H1 (cell line): Measurements from ENCODE around the gene POLR2H. TPM values are rescaled to one million over a fixed set of nuclear protein-coding genes. Genes with fewer than 3 reads are reported as not detected.

Source experiments
- CTCF ChIA-PET: fragments of 300-600 bp; sonication (Branson Sonifier 250); formaldehyde crosslinking; loops from one replicate; lab custom pipeline; 2021; ENCODE audit not compliant: partially characterized antibody; lab: Charles Lee
- POLR2A ChIA-PET: fragments of 300-600 bp; sonication (Branson Sonifier 250); formaldehyde crosslinking; loops from one replicate; lab custom pipeline; 2021; ENCODE audit warnings: inconsistent platforms; ENCODE audit not compliant: partially characterized antibody; lab: Charles Lee
- DNase-seq, 2 experiments: peaks; one replicate each; pipeline versions ENCODE4 v3.0.0 to v3.0.0-alpha.2; 2010 to 2022; ENCODE audit warnings: low spot score in 2 of 2, low read depth in 1 of 2, mixed read lengths in 1 of 2
- FAIRE-seq: peaks from 2 replicates; lab custom pipeline; 2011; peaks lifted over from hg19 to GRCh38; lab: Jason Lieb, UNC
- H2AFZ ChIP-seq: 2 replicates; pipeline ENCODE4 v1.8.1; 2012; ENCODE audit warnings: low read length, inconsistent platforms
- H2AK5ac ChIP-seq: 2 replicates; pipeline ENCODE4 v1.6.1; 2013; ENCODE audit warnings: low read depth, low read length
- H2BK120ac ChIP-seq: replicated peaks from 2 replicates; pipeline ENCODE3; 2013; ENCODE audit warnings: low read depth, low read length, inconsistent platforms
- H2BK12ac ChIP-seq: 2 replicates; pipeline ENCODE4 v1.6.1; 2013; ENCODE audit warnings: low read depth, low read length
- H2BK15ac ChIP-seq: 2 replicates; pipeline ENCODE4 v1.6.1; 2013; ENCODE audit warnings: low read length
- H2BK20ac ChIP-seq: 2 replicates; pipeline ENCODE4 v1.6.1; 2013; ENCODE audit warnings: low read length
- H2BK5ac ChIP-seq: 2 replicates; pipeline ENCODE4 v1.6.1; 2013; ENCODE audit warnings: low read depth, low read length
- H3K14ac ChIP-seq: 2 replicates; pipeline ENCODE4 v1.6.1; 2013; ENCODE audit warnings: inconsistent platforms; ENCODE audit not compliant: insufficient read length
- H3K18ac ChIP-seq: 2 replicates; pipeline ENCODE4 v1.6.1; 2013; ENCODE audit warnings: low read length; ENCODE audit errors: extremely low read depth
- H3K23ac ChIP-seq: 2 replicates; pipeline ENCODE4 v1.6.1; 2013; ENCODE audit warnings: inconsistent platforms; ENCODE audit not compliant: insufficient read length
- H3K23me2 ChIP-seq: 2 replicates; pipeline ENCODE4 v1.6.1; 2013; ENCODE audit warnings: low read depth, low read length
- H3K27ac ChIP-seq: 2 replicates; pipeline ENCODE4 v1.6.1; 2011; ENCODE audit warnings: low read depth, low read length, inconsistent platforms
- H3K27me3 ChIP-seq, 4 experiments: replicated peaks in 1 of 4; 1 replicate in 1 of 4; 2 replicates in 3 of 4; pipeline versions ENCODE4 v1.6.1 to v1.8.1; 2011 to 2013; ENCODE audit warnings: low read length in 3 of 4, mild to moderate bottlenecking in 3 of 4, inconsistent platforms in 2 of 4, mixed read lengths in 2 of 4, moderate library complexity in 1 of 4; ENCODE audit not compliant: control insufficient read depth in 3 of 4, insufficient read depth in 3 of 4; ENCODE audit errors: extremely low read depth in 1 of 4
- H3K36me3 ChIP-seq, 4 experiments: 2 replicates each; pipeline versions ENCODE4 v1.6.1 to v1.8.1; 2011 to 2013; ENCODE audit warnings: mild to moderate bottlenecking in 4 of 4, low read length in 3 of 4, moderate library complexity in 2 of 4, control low read depth in 1 of 4, inconsistent platforms in 1 of 4; ENCODE audit not compliant: insufficient read depth in 4 of 4, control insufficient read depth in 2 of 4
- H3K4ac ChIP-seq: replicated peaks from 2 replicates; pipeline ENCODE3; 2013; ENCODE audit warnings: low read length, low read depth, mixed read lengths, inconsistent platforms; ENCODE audit not compliant: insufficient read length
- H3K4me1 ChIP-seq, 4 experiments: replicated peaks in 1 of 4; 1 replicate in 1 of 4; 2 replicates in 3 of 4; pipeline versions ENCODE4 v1.6.1 to v1.8.1; 2011 to 2013; ENCODE audit warnings: low read length in 3 of 4, inconsistent platforms in 2 of 4, mixed read lengths in 1 of 4; ENCODE audit not compliant: insufficient read depth in 4 of 4, control insufficient read depth in 3 of 4
- H3K4me2 ChIP-seq, 2 experiments: 2 replicates each; pipeline versions ENCODE4 v1.6.1 to v1.8.1; 2011 to 2013; ENCODE audit warnings: low read depth in 2 of 2, low read length in 2 of 2, control low read depth in 1 of 2, inconsistent platforms in 1 of 2, mild to moderate bottlenecking in 1 of 2; ENCODE audit not compliant: insufficient read depth in 1 of 2
- H3K4me3 ChIP-seq, 4 experiments: fragments of 200-600, 300-600 bp in 1 of 4; sonication (generic), shearing (Covaris generic), sonication (Bioruptor Twin) in 1 of 4; 2 replicates each; pipeline versions ENCODE4 v1.5.1 to v1.8.1; 2011 to 2016; ENCODE audit warnings: low read length in 4 of 4, low read depth in 3 of 4, control low read depth in 2 of 4, inconsistent platforms in 2 of 4, mild to moderate bottlenecking in 2 of 4, mixed read lengths in 1 of 4, moderate library complexity in 1 of 4; ENCODE audit not compliant: insufficient read depth in 2 of 4; ENCODE audit errors: extremely low read depth in 1 of 4
- H3K56ac ChIP-seq: replicated peaks from 2 replicates; pipeline ENCODE3; 2013; ENCODE audit warnings: low read depth, mild to moderate bottlenecking, mixed read lengths, low read length, inconsistent platforms; ENCODE audit not compliant: insufficient read length
- H3K79me1 ChIP-seq: 2 replicates; pipeline ENCODE4 v1.6.1; 2013; ENCODE audit warnings: low read depth, low read length, control low read depth
- H3K79me2 ChIP-seq, 2 experiments: 2 replicates each; pipeline versions ENCODE4 v1.6.1 to v1.8.1; 2012 to 2013; ENCODE audit warnings: low read length in 2 of 2, mild to moderate bottlenecking in 2 of 2, inconsistent platforms in 1 of 2; ENCODE audit not compliant: insufficient read depth in 2 of 2, control insufficient read depth in 1 of 2
- H3K9ac ChIP-seq, 4 experiments: replicated peaks in 1 of 4; 1 replicate in 1 of 4; 2 replicates in 3 of 4; pipeline versions ENCODE4 v1.6.1 to v1.8.1; 2011 to 2013; ENCODE audit warnings: low read depth in 3 of 4, low read length in 3 of 4, control low read depth in 2 of 4, mild to moderate bottlenecking in 2 of 4, moderate library complexity in 2 of 4, inconsistent platforms in 1 of 4; ENCODE audit errors: extremely low read depth in 1 of 4
- H3K9me3 ChIP-seq, 2 experiments: 2 replicates each; pipeline versions ENCODE4 v1.6.1 to v1.8.1; 2012 to 2013; ENCODE audit warnings: mild to moderate bottlenecking in 2 of 2, moderate library complexity in 2 of 2, control low read depth in 1 of 2, inconsistent platforms in 1 of 2, low read depth in 1 of 2, low read length in 1 of 2, mixed read lengths in 1 of 2; ENCODE audit not compliant: insufficient read depth in 2 of 2
- H4K20me1 ChIP-seq, 2 experiments: replicated peaks in 1 of 2; 2 replicates each; pipeline versions ENCODE3 to v1.8.1; 2011 to 2013; ENCODE audit warnings: inconsistent platforms in 2 of 2, low read length in 2 of 2, mild to moderate bottlenecking in 1 of 2; ENCODE audit not compliant: insufficient read depth in 2 of 2, control insufficient read depth in 1 of 2
- H4K5ac ChIP-seq: 2 replicates; pipeline ENCODE4 v1.6.1; 2013; ENCODE audit warnings: low read length, low read depth, mixed read lengths, inconsistent platforms; ENCODE audit not compliant: insufficient read length
- H4K8ac ChIP-seq: 2 replicates; pipeline ENCODE4 v1.8.0; 2013; ENCODE audit warnings: mild to moderate bottlenecking, moderate library complexity, low read length, inconsistent platforms; ENCODE audit not compliant: insufficient read depth; ENCODE audit errors: extremely low read depth
- H4K91ac ChIP-seq: replicated peaks from 2 replicates; pipeline ENCODE3; 2013; ENCODE audit warnings: low read length, mixed read lengths, inconsistent platforms; ENCODE audit not compliant: insufficient read length
- BACH1 ChIP-seq: IDR thresholded peaks from 2 replicates; pipeline ENCODE4 v1.6.1; 2012; ENCODE audit warnings: low read length, improper control_type of control experiment
- CBX5 ChIP-seq: fragments of 300-800, 300-1000 bp; sonication (generic); IDR thresholded peaks from 2 replicates; pipeline ENCODE4 v1.7.1; 2016; ENCODE audit warnings: antibody characterized with exemption, low read length, low read depth
- POLR2A ChIP-seq, 2 experiments: IDR thresholded peaks; 1 replicate in 1 of 2; 2 replicates in 1 of 2; pipeline ENCODE4 v1.6.1; 2011; ENCODE audit warnings: low read depth in 2 of 2, low read length in 2 of 2, mild to moderate bottlenecking in 2 of 2; ENCODE audit errors: control extremely low read depth in 1 of 2
- RAD21 ChIP-seq, 2 experiments: IDR thresholded peaks in 1 of 2; conservative IDR thresholded peaks in 1 of 2; 2 replicates each; pipeline ENCODE4 v1.6.1; 2011; ENCODE audit warnings: low read depth in 2 of 2, low read length in 2 of 2, improper control_type of control experiment in 1 of 2, inconsistent platforms in 1 of 2, mild to moderate bottlenecking in 1 of 2, moderate library complexity in 1 of 2
- SAP30 ChIP-seq: fragments of 300-600 bp; sonication (generic); IDR thresholded peaks from 2 replicates; pipeline ENCODE4 v1.7.1; 2012; ENCODE audit warnings: low read length, moderate library complexity, mild to moderate bottlenecking, inconsistent platforms; ENCODE audit not compliant: insufficient read depth, insufficient replicate concordance
- WGBS, 2 experiments: shearing (Covaris generic) in 1 of 2; methylation state at CpG; one replicate each; pipeline versions ENCODE4 v1.1.6 to v1.1.7; 2013 to 2015; ENCODE audit warnings: low lambda C conversion rate in 2 of 2, mixed read lengths in 2 of 2, inconsistent platforms in 1 of 2, low coverage in 1 of 2, missing lambda C conversion rate in 1 of 2; ENCODE audit not compliant: insufficient replicate concordance in 2 of 2, insufficient coverage in 1 of 2, insufficient read length in 1 of 2; ENCODE audit errors: extremely low coverage in 1 of 2, missing lambda C conversion rate in 1 of 2; 5-methylcytosine and 5-hydroxymethylcytosine counted together
- polyA plus RNA-seq, 7 experiments: library from polyadenylated mRNA; depleted of rRNA in 3 of 7; stranded (reverse) in 5 of 7; unstranded in 2 of 7; fragments of >200 nt in 5 of 7; fragments of 200-250 nt in 2 of 7; gene quantifications; 1 replicate in 5 of 7; 2 replicates in 1 of 7; 4 replicates in 1 of 7; pipeline versions ENCODE4 v1.2.1 to v1.2.3, GENCODE V29; 2011 to 2013; ENCODE audit warnings: missing spikeins in 2 of 7, mixed read lengths in 2 of 7
- total RNA-seq: library from RNA; stranded (reverse); fragmentation: NEBNext Ultra II Directional; extraction: Animal tissue kit (Norgen Biotek cat#: 25700); gene quantifications from 2 replicates; pipeline ENCODE4 v1.2.1, GENCODE V29; 2021

The POLR2H gene
- total and polyA plus RNA-seq, 2 of the 8 experiments (the other 6 are each of a cell fraction or from before 2014, with no cell fraction given) = 113 to 335 TPM

DNA sequence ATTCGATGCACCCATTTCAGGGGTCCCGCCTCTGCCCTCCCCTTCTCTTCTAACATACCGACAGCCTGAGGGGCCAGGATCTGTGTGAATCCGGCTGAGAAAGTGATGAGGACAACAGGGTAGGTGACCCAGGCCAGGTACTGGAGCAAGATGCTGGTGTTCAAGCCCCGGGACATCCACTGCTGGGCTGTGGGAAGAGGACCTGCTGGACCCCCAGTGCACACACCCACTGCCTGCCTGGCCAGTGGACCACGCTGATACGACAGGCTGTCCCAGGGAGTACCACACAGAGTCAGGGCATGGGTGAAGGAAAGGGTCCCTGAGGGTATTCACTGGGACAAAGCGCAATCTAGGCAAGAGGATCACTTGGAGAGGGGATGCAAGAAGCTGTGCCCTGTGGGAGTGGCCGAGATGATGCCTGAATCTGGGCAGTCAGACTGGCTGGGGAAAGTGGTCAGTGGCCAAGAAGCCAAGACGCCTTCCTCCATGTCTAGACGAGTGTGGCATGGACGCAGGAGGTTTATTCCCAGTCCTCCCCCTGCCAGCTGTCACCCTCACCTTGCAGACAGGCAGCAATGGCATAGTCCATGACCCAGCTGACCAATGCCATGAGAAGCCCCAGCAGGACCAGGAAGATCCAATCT lies 3.3 kb upstream of the POLR2H start:
- DNase-seq = no peak
- H3K23ac ChIP-seq = no peak overlapping the region
- H3K4me3 ChIP-seq = no peak overlapping the region
- CTCF ChIA-PET = interaction anchor here (0.6 to 7.1 kb wide), 9 partner anchors 10 to 454 kb away, joined by 3 to 47 read pairs (median 4); partner anchors contain the start of gene VPS8
- FAIRE-seq = no peak
- H2BK5ac ChIP-seq = no peak overlapping the region
- TF ChIP-seq CBX5 (no peak), POLR2A (IDR thresholded peaks at IDR 0.05; ENCODE audit: control extremely low read depth in 1 of 2, low read depth in 2 of 2, low read length in 2 of 2) (no peak), SAP30 (no peak), BACH1 (no peak), RAD21 (IDR thresholded peaks at IDR 0.05 in 1 of 2, conservative IDR thresholded peaks at IDR 0.05 in 1 of 2; ENCODE audit: low read depth in 2 of 2, low read length in 2 of 2) (no peak)
- TF ChIP-seq, all 59 proteins: peak for 0
- H3K4me1 ChIP-seq = peaks cover 3 to 18% (median 12%) of the 10 kb centered on the region in 4 experiments
- no peak overlapping the region for H3K18ac ChIP-seq
- H2BK12ac ChIP-seq = no peak overlapping the region
- H4K20me1 ChIP-seq = peaks cover 4 to 8% of the 10 kb centered on the region in 2 experiments
- no peak overlapping the region for H2AK5ac ChIP-seq
- no peak overlapping the region for H3K4me2 ChIP-seq
- no peak overlapping the region for H4K5ac ChIP-seq
- peaks cover 20% of the 10 kb centered on the region for H3K23me2 ChIP-seq
- no peak overlapping the region for H4K8ac ChIP-seq
- H3K27me3 ChIP-seq = peaks cover 0 to 8% (median 3%) of the 10 kb centered on the region in 4 experiments; a peak in 3 of 7 replicates
- no peak overlapping the region for H2BK15ac ChIP-seq
- no peak overlapping the region for H3K27ac ChIP-seq
- H3K9me3 ChIP-seq = no peaks in the 10 kb centered on the region
- H3K79me2 ChIP-seq = no peaks in the 10 kb centered on the region; a peak in 1 of 4 replicates
- no peak overlapping the region for H2BK20ac ChIP-seq
- H2AFZ ChIP-seq = no peak overlapping the region
- no peaks in the 10 kb centered on the region for H3K79me1 ChIP-seq
- H3K36me3 ChIP-seq = peaks cover 4 to 26% (median 20%) of the 10 kb centered on the region in 4 experiments; a peak in 5 of 8 replicates
- POLR2A ChIA-PET = interaction anchor here (1.0 to 2.5 kb wide), 3 partner anchors 7 to 23 kb away, joined by 4 to 5 read pairs (median 4); no protein-coding TSS in a partner anchor
- no peak overlapping the region for H3K4ac ChIP-seq
- no peak overlapping the region for H3K56ac ChIP-seq
- H3K9ac ChIP-seq = no peak overlapping the region
- H4K91ac ChIP-seq = no peak overlapping the region
- H2BK120ac ChIP-seq = no peak overlapping the region
- WGBS, 2 experiments = 89% methylated on average over 10 of the region's 12 CpGs; no CpG with 5 or more reads in 1 of the 2 experiments
- no peak overlapping the region for H3K14ac ChIP-seq
